ENCODE data around the gene HAX1.
A peak's percentile ranks its signal among the peaks of the same experiment; 100 is the strongest.
"Not testable (repeated sequence)": the region's sequence is repeated elsewhere in the genome, so short reads cannot be mapped to it uniquely, and the experiment has no call there.

HAX1 gene

GRCh38 chr1:154272217-154272998 lies at the start of gene HAX1:
HAX1 (plus strand) TSS chr1:154272629; CDS start chr1:154272724, 95 bp downstream.
- DNase-seq, result peak; percentile 72

GRCh38 chr1:154222918-154223317 lies 49.5 kb upstream of the HAX1 start:
- no peak for DNase-seq

GRCh38 chr1:154223621-154224020 lies 48.8 kb upstream of the HAX1 start:
- no peak for DNase-seq

GRCh38 chr1:154225370-154225769 lies 47.1 kb upstream of the HAX1 start:
- no peak for DNase-seq

- DNase-seq, result not testable (repeated sequence)
Measured at GRCh38 chr1:154231112-154231511, 41.3 kb upstream of the HAX1 start.

GRCh38 chr1:154233127-154233526 lies 39.3 kb upstream of the HAX1 start:
- DNase-seq, result not testable (repeated sequence)

GRCh38 chr1:154236855-154237254 lies 35.6 kb upstream of the HAX1 start:
- no peak for DNase-seq

- no peak for DNase-seq
Measured at GRCh38 chr1:154237435-154237834, 35.0 kb upstream of the HAX1 start.

GRCh38 chr1:154237880-154238506 lies 34.4 kb upstream of the HAX1 start:
- DNase-seq, result no peak

GRCh38 chr1:154239491-154239890 lies 32.9 kb upstream of the HAX1 start:
- DNase-seq, result no peak

GRCh38 chr1:154240294-154240833 lies 32.1 kb upstream of the HAX1 start:
- DNase-seq, result no peak

GRCh38 chr1:154241703-154242351 lies 30.6 kb upstream of the HAX1 start:
- no peak for DNase-seq

GRCh38 chr1:154253671-154254070 lies 18.8 kb upstream of the HAX1 start:
- DNase-seq, result no peak

GRCh38 chr1:154256686-154257085 lies 15.7 kb upstream of the HAX1 start:
- no peak for DNase-seq

- DNase-seq, result no peak
Measured at GRCh38 chr1:154258784-154259183, 13.6 kb upstream of the HAX1 start.

- no peak for DNase-seq
Measured at GRCh38 chr1:154260127-154260526, 12.3 kb upstream of the HAX1 start.

- DNase-seq, result no peak
Measured at GRCh38 chr1:154263465-154264332, 8.7 kb upstream of the HAX1 start.

- no peak for DNase-seq
Measured at GRCh38 chr1:154264454-154264853, 8.0 kb upstream of the HAX1 start.

- DNase-seq, result no peak
Measured at GRCh38 chr1:154265586-154265985, 6.8 kb upstream of the HAX1 start.

- no peak for DNase-seq
Measured at GRCh38 chr1:154270833-154271232, 1.6 kb upstream of the HAX1 start.

- no peak for DNase-seq
Measured at GRCh38 chr1:154272999-154273563, 652 bp downstream of the HAX1 start.

GRCh38 chr1:154276797-154277196 lies 4.4 kb downstream of the HAX1 start:
- no peak for DNase-seq

Data from 8988T (cell line).